GM12878 (cell line): ENCODE results near the gene CHSY3. TPM values are rescaled to one million over a fixed set of nuclear protein-coding genes. Genes with fewer than 3 reads are reported as not detected.

Experiments used
- ATAC-seq: fragments of 200-7000 bp; cut with Tn5 transposase; 3 replicates; pipeline ENCODE4 v1.9.1; 2020; ENCODE audit warnings: mild to moderate bottlenecking, moderate library complexity
- BruUV-seq: library from RNA; stranded (reverse); fragments of 400-500 nt; replicated peaks from 2 replicates; lab custom pipeline; 2021; lab: Mats Ljungman, UMichigan
- CTCF ChIA-PET: fragments of 300-600 bp; sonication (Branson Sonifier 250); formaldehyde crosslinking; extraction: SDS; loops from one replicate; lab custom pipeline; 2021; ENCODE audit warnings: inconsistent platforms; lab: Yijun Ruan, JAX
- POLR2A ChIA-PET: fragments of 350-600 bp; formaldehyde crosslinking; extraction: SDS; loops from one replicate; lab custom pipeline; 2021; ENCODE audit warnings: inconsistent platforms; lab: Charles Lee
- RAD21 ChIA-PET: fragments of 300-600 bp; sonication (Branson Sonifier 250); formaldehyde crosslinking; loops from one replicate; lab custom pipeline; 2023; ENCODE audit warnings: antibody characterized with exemption; ENCODE audit not compliant: unreplicated experiment; lab: Charles Lee
- SMC1A ChIA-PET: fragments of 300-600 bp; sonication (Branson Sonifier 250); formaldehyde crosslinking; loops from one replicate; lab custom pipeline; 2023; ENCODE audit not compliant: unreplicated experiment, uncharacterized antibody; lab: Charles Lee
- DNase-seq: peaks from one replicate; pipeline ENCODE4 v3.0.0-alpha.2; 2011; ENCODE audit warnings: low read depth, low spot score
- FAIRE-seq: peaks from 3 replicates; lab custom pipeline; 2011; peaks lifted over from hg19 to GRCh38; lab: Jason Lieb, UNC
- H2AFZ ChIP-seq: 2 replicates; pipeline ENCODE4 v1.6.0; 2011; ENCODE audit warnings: low read depth, low read length, control low read depth; ENCODE audit not compliant: control insufficient read depth
- H3K27ac ChIP-seq: 2 replicates; pipeline ENCODE4 v1.5.1; 2011; ENCODE audit warnings: control low read depth; ENCODE audit not compliant: control insufficient read depth, insufficient read depth
- H3K27me3 ChIP-seq, 2 experiments: replicated peaks in 1 of 2; 2 replicates each; pipeline versions ENCODE4 v1.6.0 to v1.6.1; 2011; ENCODE audit warnings: low read length in 1 of 2; ENCODE audit not compliant: control insufficient read depth in 2 of 2, insufficient read depth in 2 of 2
- H3K36me3 ChIP-seq, 2 experiments: 2 replicates each; pipeline ENCODE4 v1.5.1; 2011; ENCODE audit warnings: low read length in 1 of 2; ENCODE audit not compliant: control insufficient read depth in 2 of 2, insufficient read depth in 2 of 2
- H3K4me1 ChIP-seq: 2 replicates; pipeline ENCODE4 v1.6.1; 2011; ENCODE audit warnings: mild to moderate bottlenecking, low read length, moderate library complexity, mixed read lengths; ENCODE audit not compliant: control insufficient read depth, insufficient read depth
- H3K4me2 ChIP-seq: 2 replicates; pipeline ENCODE4 v1.6.0; 2011; ENCODE audit warnings: control low read depth; ENCODE audit not compliant: control insufficient read depth, insufficient read depth
- H3K4me3 ChIP-seq: fragments of 200-600 bp; sonication (generic); 2 replicates; pipeline ENCODE4 v1.5.1; 2016
- H3K79me2 ChIP-seq: 2 replicates; pipeline ENCODE4 v1.6.0; 2011; ENCODE audit warnings: low read length; ENCODE audit not compliant: control insufficient read depth, insufficient read depth
- H3K9ac ChIP-seq: 2 replicates; pipeline ENCODE4 v1.8.0; 2011; ENCODE audit warnings: low read length, control low read depth, mixed read lengths; ENCODE audit not compliant: control insufficient read depth, insufficient read depth
- H3K9me3 ChIP-seq: replicated peaks from 3 replicates; pipeline ENCODE4 v1.5.1; 2011; ENCODE audit warnings: mild to moderate bottlenecking, low read length; ENCODE audit not compliant: control insufficient read depth, insufficient read depth
- H4K20me1 ChIP-seq: 2 replicates; pipeline ENCODE4 v1.6.0; 2011; ENCODE audit not compliant: control insufficient read depth, insufficient read depth
- BHLHE40 ChIP-seq, 2 experiments: fragments of 450-650 bp in 1 of 2; IDR thresholded peaks; 2 replicates each; pipeline ENCODE4 v1.6.1; 2011 to 2017; ENCODE audit warnings: low read depth in 2 of 2, borderline replicate concordance in 1 of 2, improper control_type of control experiment in 1 of 2, low read length in 1 of 2, mild to moderate bottlenecking in 1 of 2
- EGR1 ChIP-seq, 2 experiments: IDR thresholded peaks; 1 replicate in 1 of 2; 2 replicates in 1 of 2; pipeline ENCODE4 v1.6.1; 2011 to 2012; ENCODE audit warnings: low read depth in 2 of 2, low read length in 2 of 2, borderline replicate concordance in 1 of 2, mild to moderate bottlenecking in 1 of 2, moderate library complexity in 1 of 2
- GABPA ChIP-seq: IDR thresholded peaks from 2 replicates; pipeline ENCODE4 v1.6.1; 2014; ENCODE audit warnings: antibody characterized with exemption, low read depth, mild to moderate bottlenecking, inconsistent platforms
- IRF3 ChIP-seq: fragments of 450-650 bp; IDR thresholded peaks from 2 replicates; pipeline ENCODE4 v1.6.1; 2014; ENCODE audit warnings: mild to moderate bottlenecking
- MLLT1 ChIP-seq: fragments of 450-650 bp; IDR thresholded peaks from 2 replicates; pipeline ENCODE4 v1.6.1; 2016; ENCODE audit warnings: mild to moderate bottlenecking
- NFIC ChIP-seq: IDR thresholded peaks from 2 replicates; pipeline ENCODE4 v1.6.1; 2012; ENCODE audit warnings: low read depth, mild to moderate bottlenecking, inconsistent platforms, low read length, moderate library complexity
- NFXL1 ChIP-seq: fragments of 450-650 bp; IDR thresholded peaks from 2 replicates; pipeline ENCODE4 v1.6.1; 2017; ENCODE audit warnings: antibody characterized with exemption, mild to moderate bottlenecking, borderline replicate concordance
- RELA ChIP-seq: fragments of 450-650 bp; IDR thresholded peaks from 2 replicates; pipeline ENCODE4 v1.8.0; 2014; ENCODE audit warnings: borderline replicate concordance; ENCODE audit not compliant: partially characterized antibody
- REST ChIP-seq: IDR thresholded peaks from 2 replicates; pipeline ENCODE4 v1.6.1; 2012; ENCODE audit warnings: mild to moderate bottlenecking, low read depth, low read length
- SMC3 ChIP-seq: IDR thresholded peaks from 2 replicates; pipeline ENCODE4 v1.6.1; 2011; ENCODE audit warnings: low read length, improper control_type of control experiment, borderline replicate concordance
- SPI1 ChIP-seq: IDR thresholded peaks from 2 replicates; pipeline ENCODE4 v1.6.1; 2011; ENCODE audit warnings: low read depth, mild to moderate bottlenecking, low read length, moderate library complexity, borderline replicate concordance; ENCODE audit not compliant: insufficient read depth
- SRF ChIP-seq, 2 experiments: IDR thresholded peaks; 2 replicates each; pipeline ENCODE4 v1.6.1; 2011; ENCODE audit warnings: low read depth in 2 of 2, low read length in 2 of 2, mild to moderate bottlenecking in 1 of 2, moderate library complexity in 1 of 2
- TBL1XR1 ChIP-seq: IDR thresholded peaks from 2 replicates; pipeline ENCODE4 v1.6.1; 2012; ENCODE audit warnings: low read depth, low read length, improper control_type of control experiment
- WGBS: methylation state at CpG from one replicate; pipeline ENCODE4 v1.1.6; 2016; ENCODE audit warnings: low lambda C conversion rate; ENCODE audit not compliant: insufficient replicate concordance, insufficient coverage; ENCODE audit errors: missing lambda C conversion rate; 5-methylcytosine and 5-hydroxymethylcytosine counted together
- in situ Hi-C: fragments of 300-500 bp; cut with MboI; formaldehyde crosslinking; loops from 9 replicates; pipeline ENCODE4 v1.14.3; 2018; ENCODE audit warnings: mixed read lengths
- intact Hi-C: fragments of 100-400 bp; cut with micrococcal nuclease; formaldehyde crosslinking; loops from one replicate; pipeline ENCODE4 v1.14.2; 2022; ENCODE audit not compliant: unreplicated experiment
- polyA plus RNA-seq, 11 experiments: library from polyadenylated mRNA; depleted of rRNA in 4 of 11; unstranded in 6 of 11; stranded (reverse) in 5 of 11; fragments of >200 nt; fragmentation: Nextera tagmentation in 4 of 11; fragmentation: Illumina TruSeq in 1 of 11; extraction: Ambion mirVana in 4 of 11; extraction: Trizol in 1 of 11; gene quantifications; 1 replicate in 1 of 11; 2 replicates in 10 of 11; pipeline versions ENCODE4 v1.2.1 to v1.2.3, GENCODE V29; 2011 to 2016; ENCODE audit warnings: inconsistent platforms in 2 of 11, missing spikeins in 2 of 11, low read depth in 1 of 11
- total RNA-seq, 4 experiments: library from RNA; depleted of rRNA in 3 of 4; stranded (reverse); fragments of >200 nt in 3 of 4; fragmentation: Illumina TruSeq in 1 of 4; extraction: Trizol in 1 of 4; gene quantifications; 2 replicates each; pipeline versions ENCODE4 v1.2.1 to v1.2.3, GENCODE V29; 2013 to 2021
- TF ChIP-seq, protein P1 (sequence below): fragments of 450-650 bp; formaldehyde crosslinking; IDR thresholded peaks from 2 replicates; pipeline ENCODE4 v1.4.0; 2020; ENCODE audit warnings: mild to moderate bottlenecking, moderate library complexity

CHSY3 gene
- total and polyA plus RNA-seq, 10 of the 15 experiments (the other 5 are each of a cell fraction or from before 2014, with no cell fraction given) = not detected

- DNase-seq = no peak
- no peaks in the 10 kb centered on the region for H4K20me1 ChIP-seq
- POLR2A ChIA-PET = no interaction called here
- H3K4me1 ChIP-seq = no peaks in the 10 kb centered on the region
- no peak overlapping the region for H3K4me2 ChIP-seq
- no peak overlapping the region for H3K4me3 ChIP-seq
- RAD21 ChIA-PET = no interaction called here
- no peaks in the 10 kb centered on the region for H3K36me3 ChIP-seq
- WGBS = 29% methylated on average over 1 of the region's 1 CpG
- H2AFZ ChIP-seq = no peak overlapping the region
- CTCF ChIA-PET = interaction anchor here (8.6 kb wide), 1 partner anchor 86 kb away, joined by 175 read pairs; no protein-coding TSS in a partner anchor
- SMC1A ChIA-PET = interaction anchor here (9.0 kb wide), 1 partner anchor 85 kb away, joined by 74 read pairs; no protein-coding TSS in a partner anchor
- intact Hi-C loops = loop anchor here (10.0 kb wide), 1 partner anchor 192 kb away; no protein-coding TSS in a partner anchor
- H3K9ac ChIP-seq = no peak overlapping the region
- no peaks in the 10 kb centered on the region for H3K27me3 ChIP-seq
- no peaks in the 10 kb centered on the region for H3K9me3 ChIP-seq
- FAIRE-seq = no peak
- no TSS peak for BruUV-seq
- no peak for ATAC-seq
- in situ Hi-C loops = no loop called here
- no peak overlapping the region for H3K27ac ChIP-seq
- no peaks in the 10 kb centered on the region for H3K79me2 ChIP-seq
- TF ChIP-seq EGR1 (IDR thresholded peaks at IDR 0.05; ENCODE audit: borderline replicate concordance in 1 of 2, low read depth in 2 of 2, low read length in 2 of 2) = no peak
- no peak for TF ChIP-seq MLLT1
- TF ChIP-seq NFIC = no peak
- no peak for TF ChIP-seq SRF (IDR thresholded peaks at IDR 0.05; ENCODE audit: low read depth in 2 of 2, low read length in 2 of 2)
- no peak for TF ChIP-seq RELA
- TF ChIP-seq, protein P1, sequence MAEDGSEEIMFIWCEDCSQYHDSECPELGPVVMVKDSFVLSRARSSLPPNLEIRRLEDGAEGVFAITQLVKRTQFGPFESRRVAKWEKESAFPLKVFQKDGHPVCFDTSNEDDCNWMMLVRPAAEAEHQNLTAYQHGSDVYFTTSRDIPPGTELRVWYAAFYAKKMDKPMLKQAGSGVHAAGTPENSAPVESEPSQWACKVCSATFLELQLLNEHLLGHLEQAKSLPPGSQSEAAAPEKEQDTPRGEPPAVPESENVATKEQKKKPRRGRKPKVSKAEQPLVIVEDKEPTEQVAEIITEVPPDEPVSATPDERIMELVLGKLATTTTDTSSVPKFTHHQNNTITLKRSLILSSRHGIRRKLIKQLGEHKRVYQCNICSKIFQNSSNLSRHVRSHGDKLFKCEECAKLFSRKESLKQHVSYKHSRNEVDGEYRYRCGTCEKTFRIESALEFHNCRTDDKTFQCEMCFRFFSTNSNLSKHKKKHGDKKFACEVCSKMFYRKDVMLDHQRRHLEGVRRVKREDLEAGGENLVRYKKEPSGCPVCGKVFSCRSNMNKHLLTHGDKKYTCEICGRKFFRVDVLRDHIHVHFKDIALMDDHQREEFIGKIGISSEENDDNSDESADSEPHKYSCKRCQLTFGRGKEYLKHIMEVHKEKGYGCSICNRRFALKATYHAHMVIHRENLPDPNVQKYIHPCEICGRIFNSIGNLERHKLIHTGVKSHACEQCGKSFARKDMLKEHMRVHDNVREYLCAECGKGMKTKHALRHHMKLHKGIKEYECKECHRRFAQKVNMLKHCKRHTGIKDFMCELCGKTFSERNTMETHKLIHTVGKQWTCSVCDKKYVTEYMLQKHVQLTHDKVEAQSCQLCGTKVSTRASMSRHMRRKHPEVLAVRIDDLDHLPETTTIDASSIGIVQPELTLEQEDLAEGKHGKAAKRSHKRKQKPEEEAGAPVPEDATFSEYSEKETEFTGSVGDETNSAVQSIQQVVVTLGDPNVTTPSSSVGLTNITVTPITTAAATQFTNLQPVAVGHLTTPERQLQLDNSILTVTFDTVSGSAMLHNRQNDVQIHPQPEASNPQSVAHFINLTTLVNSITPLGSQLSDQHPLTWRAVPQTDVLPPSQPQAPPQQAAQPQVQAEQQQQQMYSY (CRISPR knock-in tag) = no peak
- no peak for TF ChIP-seq REST
- no peak for TF ChIP-seq TBL1XR1
- TF ChIP-seq IRF3 = no peak
- no peak for TF ChIP-seq GABPA
- no peak for TF ChIP-seq SMC3
- no peak for TF ChIP-seq SPI1
- TF ChIP-seq BHLHE40 (IDR thresholded peaks at IDR 0.05; ENCODE audit: borderline replicate concordance in 1 of 2, low read depth in 2 of 2, low read length in 1 of 2) = no peak
- TF ChIP-seq NFXL1 = no peak
Observed at GRCh38 chr5:129857116-129857515, 47.1 kb upstream of the CHSY3 start.
